AG04449 (cell line): ENCODE results near the gene NKX6-1.

ENCODE experiments used
- CTCF ChIA-PET: fragments of 350-600 bp; formaldehyde crosslinking; extraction: SDS; loops from one replicate; lab custom pipeline; 2021; ENCODE audit warnings: antibody characterized with exemption; lab: Yijun Ruan, JAX
- POLR2A ChIA-PET: fragments of 400-600, 350-600 bp; formaldehyde crosslinking; extraction: SDS; loops from one replicate; lab custom pipeline; 2020; ENCODE audit warnings: antibody characterized with exemption, inconsistent platforms; lab: Yijun Ruan, JAX
- DNase-seq: peaks from one replicate; pipeline ENCODE4 v3.0.0-alpha.2; 2010; ENCODE audit warnings: low read depth, low spot score
- H3K4me3 ChIP-seq: 2 replicates; pipeline ENCODE4 v1.5.1; 2011; ENCODE audit warnings: low read depth, mild to moderate bottlenecking, control low read depth, low read length
- TF ChIP-seq, protein P1 (sequence below): IDR thresholded peaks from one replicate; pipeline ENCODE4 v1.5.1; 2011; ENCODE audit warnings: mild to moderate bottlenecking, moderate library complexity, low read length, control low read depth, inconsistent platforms; ENCODE audit not compliant: insufficient read depth; ENCODE audit errors: missing control alignments

The NKX6-1 gene

DNA sequence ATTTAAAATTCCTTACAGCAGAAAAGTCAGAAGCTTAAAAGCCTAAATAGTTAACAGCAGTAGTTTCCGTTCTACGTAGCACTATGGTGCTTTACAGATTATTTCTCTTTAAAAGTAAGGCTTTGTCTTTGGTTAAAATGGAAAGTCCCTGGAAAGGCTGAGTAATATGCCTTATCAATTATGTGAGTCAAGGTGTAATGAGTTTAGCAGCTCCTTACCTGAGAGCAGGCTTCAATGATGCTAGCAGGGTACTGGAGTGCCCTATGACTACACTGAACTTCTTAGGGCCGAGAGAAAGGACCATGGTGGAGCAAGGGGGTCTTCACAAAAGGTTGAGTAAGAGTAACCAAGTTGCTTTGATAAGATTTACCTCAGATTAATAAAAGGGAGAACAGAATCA, 12.6 kb upstream of the NKX6-1 start:
- CTCF ChIA-PET, result interaction anchor here (1.0 to 2.8 kb wide), 4 partner anchors 8 to 868 kb away, joined by 3 to 12 read pairs (median 7); no protein-coding TSS in a partner anchor
- TF ChIP-seq, protein P1, sequence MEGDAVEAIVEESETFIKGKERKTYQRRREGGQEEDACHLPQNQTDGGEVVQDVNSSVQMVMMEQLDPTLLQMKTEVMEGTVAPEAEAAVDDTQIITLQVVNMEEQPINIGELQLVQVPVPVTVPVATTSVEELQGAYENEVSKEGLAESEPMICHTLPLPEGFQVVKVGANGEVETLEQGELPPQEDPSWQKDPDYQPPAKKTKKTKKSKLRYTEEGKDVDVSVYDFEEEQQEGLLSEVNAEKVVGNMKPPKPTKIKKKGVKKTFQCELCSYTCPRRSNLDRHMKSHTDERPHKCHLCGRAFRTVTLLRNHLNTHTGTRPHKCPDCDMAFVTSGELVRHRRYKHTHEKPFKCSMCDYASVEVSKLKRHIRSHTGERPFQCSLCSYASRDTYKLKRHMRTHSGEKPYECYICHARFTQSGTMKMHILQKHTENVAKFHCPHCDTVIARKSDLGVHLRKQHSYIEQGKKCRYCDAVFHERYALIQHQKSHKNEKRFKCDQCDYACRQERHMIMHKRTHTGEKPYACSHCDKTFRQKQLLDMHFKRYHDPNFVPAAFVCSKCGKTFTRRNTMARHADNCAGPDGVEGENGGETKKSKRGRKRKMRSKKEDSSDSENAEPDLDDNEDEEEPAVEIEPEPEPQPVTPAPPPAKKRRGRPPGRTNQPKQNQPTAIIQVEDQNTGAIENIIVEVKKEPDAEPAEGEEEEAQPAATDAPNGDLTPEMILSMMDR, result no peak
- POLR2A ChIA-PET, result no interaction called here
- no peak for DNase-seq
- H3K4me3 ChIP-seq, result no peak overlapping the region

DNA sequence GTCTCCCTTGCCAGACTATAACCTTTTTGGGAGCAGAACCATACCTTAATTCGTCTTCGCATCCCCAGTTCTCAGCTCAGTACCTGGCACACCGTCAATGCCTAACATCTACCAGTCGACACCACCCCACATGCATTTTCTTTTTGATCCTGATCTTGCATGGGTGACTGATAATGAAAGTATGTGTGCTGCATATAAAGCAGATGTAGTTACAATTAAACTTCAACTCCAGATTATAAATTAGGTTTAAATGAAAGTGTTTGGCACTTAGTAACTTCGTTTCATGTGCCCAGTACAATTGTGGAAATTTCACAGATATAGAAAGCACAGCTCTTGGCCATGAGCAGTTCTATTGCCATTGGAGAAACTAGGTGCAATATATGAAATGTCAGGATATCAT, 8.8 kb upstream of the NKX6-1 start:
- ChIA-PET POLR2A (no interaction called here), CTCF (no interaction called here)
- H3K4me3 ChIP-seq, result no peak overlapping the region
- TF ChIP-seq, protein P1, result no peak
- no peak for DNase-seq

DNA sequence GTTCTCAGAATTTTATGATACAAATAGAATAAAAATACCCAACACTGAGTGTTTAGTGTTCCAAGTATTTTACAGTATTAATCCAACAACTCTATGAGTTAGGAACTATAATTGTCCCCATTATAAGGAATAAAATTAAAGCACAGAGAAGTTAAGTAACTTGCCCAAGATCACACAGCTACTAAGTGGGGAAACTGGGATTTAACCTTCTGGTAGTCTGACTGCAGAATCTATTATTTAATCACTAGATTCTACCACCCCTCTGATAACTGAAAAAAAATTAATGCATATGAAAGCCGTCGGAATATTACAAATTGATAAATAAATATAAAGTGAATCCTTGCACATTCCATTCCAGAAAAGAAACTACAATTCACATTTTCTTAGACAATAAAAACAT, 5.7 kb upstream of the NKX6-1 start:
- TF ChIP-seq, protein P1, result no peak
- ChIA-PET POLR2A (no interaction called here), CTCF (interaction anchor here (1.3 to 5.0 kb wide), 4 partner anchors 9 to 860 kb away, joined by 3 to 67 read pairs (median 4); no protein-coding TSS in a partner anchor)
- DNase-seq, result no peak
- H3K4me3 ChIP-seq, result no peak overlapping the region

DNA sequence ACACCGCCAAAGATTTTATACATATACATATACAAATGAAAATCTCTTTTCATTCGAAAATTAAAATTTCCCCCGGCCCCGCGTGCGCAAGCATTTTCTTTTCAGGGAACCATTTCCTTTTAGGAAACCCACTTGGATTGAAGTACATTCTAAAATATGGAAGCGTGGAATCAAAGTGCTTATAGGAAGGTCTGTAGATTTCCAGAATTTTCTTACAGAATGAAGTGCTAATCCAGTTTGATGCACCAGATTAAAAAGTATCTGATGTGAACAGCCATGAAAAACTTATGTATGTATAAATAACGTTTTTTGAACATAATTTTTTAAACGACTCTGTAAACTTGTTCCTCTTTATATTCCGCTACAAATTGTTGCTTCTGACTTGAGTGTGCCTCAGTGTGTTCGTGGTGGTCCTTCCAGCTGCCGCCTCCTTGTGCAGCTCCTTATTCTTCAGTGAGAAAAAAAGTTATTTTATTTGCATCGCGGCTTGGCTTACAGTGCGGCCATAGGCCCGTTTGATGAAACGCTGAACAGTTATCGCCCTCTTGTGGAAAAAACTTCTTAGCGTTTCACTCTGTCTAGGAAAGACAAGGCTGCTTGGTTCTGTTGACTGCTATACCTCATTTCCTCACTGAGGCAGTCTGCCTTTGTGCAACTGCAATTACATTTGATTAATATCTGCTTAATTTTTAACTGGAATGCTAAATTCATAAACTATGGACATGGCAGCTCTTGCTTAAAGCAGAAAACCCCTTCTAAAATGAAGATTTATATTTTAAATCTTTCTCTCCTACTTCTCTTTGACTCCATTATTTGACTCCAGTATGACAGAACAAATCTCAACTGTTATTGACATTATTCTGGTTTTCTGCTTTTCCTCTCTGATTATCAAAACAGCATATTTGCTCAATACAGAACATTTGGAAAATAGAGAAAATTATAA, 4.7 kb upstream of the NKX6-1 start:
- ChIA-PET POLR2A (no interaction called here), CTCF (interaction anchor here (0.6 to 5.0 kb wide), 14 partner anchors 9 to 859 kb away, joined by 3 to 67 read pairs (median 4); no protein-coding TSS in a partner anchor)
- no peak overlapping the region for H3K4me3 ChIP-seq
- DNase-seq, result peak; percentile 10
- TF ChIP-seq, protein P1, result peak; percentile 69

DNA sequence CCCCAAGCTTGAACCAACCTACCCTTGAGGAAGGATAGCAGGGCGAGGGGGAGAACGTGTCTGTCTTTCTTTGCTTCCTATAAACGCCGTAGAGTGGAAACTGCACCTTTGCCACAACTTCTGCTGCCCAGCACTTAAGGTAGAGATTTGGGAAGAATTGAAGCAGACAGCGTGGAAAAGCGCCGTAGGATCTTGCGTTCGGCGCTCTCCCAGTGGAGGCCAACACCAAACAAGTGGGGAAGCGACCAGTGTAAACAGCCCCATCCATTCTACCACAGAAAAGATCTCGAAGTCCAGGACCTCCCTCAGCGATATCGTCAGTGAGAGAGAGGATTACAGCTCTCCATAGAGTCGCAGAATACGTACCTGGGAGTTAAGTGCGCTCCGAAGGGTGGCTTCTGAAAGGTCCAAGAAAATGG, 3.9 kb upstream of the NKX6-1 start:
- ChIA-PET CTCF (interaction anchor here (0.9 to 5.0 kb wide), 9 partner anchors 10 to 863 kb away, joined by 3 to 67 read pairs (median 4); no protein-coding TSS in a partner anchor), POLR2A (no interaction called here)
- no peak for DNase-seq
- H3K4me3 ChIP-seq, result no peak overlapping the region
- TF ChIP-seq, protein P1, result no peak
